Measurements from ENCODE around the gene C22orf39. TPM values are rescaled to one million over a fixed set of nuclear protein-coding genes. Genes with fewer than 3 reads are reported as not detected.

Gene C22orf39
- polyA plus RNA-seq, 5 donors, result 37.2 to 43.0 (median 41.4) TPM

GRCh38 chr22:19478901-19479354 lies 31.4 kb upstream of the C22orf39 start, which contains the start of gene UFD1:
Gene UFD1 (minus strand): TSS chr22:19479193. CDS start chr22:19479085, 108 bp downstream.
- DNase-seq, result no peak

- DNase-seq, result no peak
Measured at GRCh38 chr22:19478045-19478900, 30.8 kb upstream of the C22orf39 start.

- peak; percentile 19 to 46 for DNase-seq
Measured at GRCh38 chr22:19477321-19478044, 30.0 kb upstream of the C22orf39 start.

- no peak for DNase-seq
Measured at GRCh38 chr22:19476023-19476422, 28.5 kb upstream of the C22orf39 start.

- no peak for DNase-seq
Measured at GRCh38 chr22:19473578-19473977, 26.1 kb upstream of the C22orf39 start.

GRCh38 chr22:19472233-19472632 lies 24.7 kb upstream of the C22orf39 start:
- DNase-seq, result no peak

GRCh38 chr22:19471572-19471971 lies 24.1 kb upstream of the C22orf39 start:
- no peak for DNase-seq

GRCh38 chr22:19470010-19470409 lies 22.5 kb upstream of the C22orf39 start:
- no peak for DNase-seq

- no peak for DNase-seq
Measured at GRCh38 chr22:19469421-19469820, 21.9 kb upstream of the C22orf39 start.

- no peak for DNase-seq
Measured at GRCh38 chr22:19467912-19468311, 20.4 kb upstream of the C22orf39 start.

- DNase-seq, result no peak
Measured at GRCh38 chr22:19466848-19467752, 19.6 kb upstream of the C22orf39 start.

- DNase-seq, result no peak
Measured at GRCh38 chr22:19466126-19466716, 18.7 kb upstream of the C22orf39 start.

- no peak for DNase-seq
Measured at GRCh38 chr22:19464975-19465374, 17.5 kb upstream of the C22orf39 start.

- no peak for DNase-seq
Measured at GRCh38 chr22:19464546-19464945, 17.0 kb upstream of the C22orf39 start.

GRCh38 chr22:19463491-19464469 lies 16.3 kb upstream of the C22orf39 start:
- DNase-seq, result no peak

GRCh38 chr22:19463008-19463407 lies 15.5 kb upstream of the C22orf39 start:
- no peak for DNase-seq

- DNase-seq, result no peak
Measured at GRCh38 chr22:19461506-19461905, 14.0 kb upstream of the C22orf39 start.

- DNase-seq, result no peak
Measured at GRCh38 chr22:19460036-19460435, 12.5 kb upstream of the C22orf39 start.

- DNase-seq, result no peak
Measured at GRCh38 chr22:19457828-19458428, 10.4 kb upstream of the C22orf39 start.

- no peak for DNase-seq
Measured at GRCh38 chr22:19456541-19456940, 9.0 kb upstream of the C22orf39 start.

Measured in right lung (tissue), 5 donors.